Measurements from ENCODE around the gene KCNN1. TPM values are rescaled to one million over a fixed set of nuclear protein-coding genes. Genes with fewer than 3 reads are reported as not detected.
A peak's percentile ranks its signal among the peaks of the same experiment; 100 is the strongest.

The KCNN1 gene
- total and polyA plus RNA-seq, 2 experiments from 2014 or later = 2.2 to 29.8 TPM

DNA sequence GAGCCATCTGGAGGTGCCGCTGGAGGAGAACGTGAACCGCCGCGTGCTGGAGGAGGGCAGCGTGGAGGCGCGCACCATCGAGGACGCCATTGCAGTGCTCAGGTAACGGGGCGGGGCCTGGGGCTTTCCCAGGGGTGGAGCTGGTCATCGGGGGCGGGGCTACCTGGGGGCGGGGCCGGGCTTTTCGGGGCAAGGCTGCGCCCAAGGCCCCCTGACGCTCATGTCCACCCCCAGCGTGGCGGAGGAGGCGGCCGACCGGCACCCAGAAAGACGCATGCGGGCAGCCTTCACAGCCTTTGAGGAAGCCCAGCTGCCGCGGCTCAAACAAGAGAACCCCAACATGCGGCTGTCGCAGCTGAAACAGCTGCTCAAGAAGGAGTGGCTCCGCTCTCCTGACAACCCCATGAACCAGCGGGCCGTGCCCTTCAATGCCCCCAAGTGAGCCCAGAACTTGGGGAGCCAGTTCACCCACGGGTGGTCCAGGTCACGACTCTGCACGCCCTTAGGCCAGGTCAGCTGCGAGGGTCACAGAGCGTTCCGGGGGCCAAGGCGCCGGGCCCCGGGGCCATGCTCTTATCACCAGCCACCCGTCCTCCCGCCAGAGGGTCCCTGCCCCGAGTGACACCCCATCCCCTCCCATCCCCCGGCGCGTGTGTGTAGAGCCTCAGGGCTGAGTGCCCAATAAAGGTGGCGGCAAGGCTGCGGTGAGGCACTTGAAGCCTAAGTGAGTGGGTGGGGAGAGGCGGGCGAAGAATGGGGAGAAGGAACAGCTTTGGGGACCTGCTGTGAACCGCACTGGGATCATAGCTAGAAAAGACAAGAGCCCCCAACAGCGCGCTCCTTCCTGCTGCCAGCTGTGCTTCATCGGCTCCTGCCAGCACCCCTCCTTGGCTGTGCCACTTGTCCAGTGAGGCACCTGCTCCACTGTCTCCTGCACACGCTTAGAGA, 23.4 kb upstream of the KCNN1 start:
- Histone ChIP-seq H3K4me3 (peak overlapping the region; percentile 48), H4K20me1 (replicated peaks; ENCODE audit: insufficient read depth) (0 out of 2 replicates have a peak, but pooled peaks cover 3% of the 10 kb centered on the region), H3K4me2 (peak overlapping the region; percentile 74), H3K79me2 (replicated peaks; ENCODE audit: insufficient read depth) (no peaks in the 10 kb centered on the region), H3K27ac (ENCODE audit: low read depth) (no peak overlapping the region), H3K9me2 (ENCODE audit: insufficient read depth) (no peaks in the 10 kb centered on the region), H3K36me3 (ENCODE audit: insufficient read depth) (no peaks in the 10 kb centered on the region), H3K27me3 (ENCODE audit: insufficient read depth) (no peaks in the 10 kb centered on the region), H3K4me1 (ENCODE audit: insufficient read depth) (0 out of 2 replicates have a peak, but pooled peaks cover 7% of the 10 kb centered on the region), H3F3A (replicated peaks; ENCODE audit: low read depth) (no peaks in the 10 kb centered on the region; the same call in 1 of the 2 replicates), H2AFZ (no peak overlapping the region)
- H3K36me3 Mint-ChIP-seq (ENCODE audit: low read depth) = peaks cover 14% of the 10 kb centered on the region
- no peaks in the 10 kb centered on the region for H3K9me3 Mint-ChIP-seq
- peak overlapping the region; percentile 78 for H3K4me3 Mint-ChIP-seq
- ATAC-seq (peak; percentile 49), DNase-seq (ENCODE audit: low spot score) (peak; percentile 90)
- H3K27me3 Mint-ChIP-seq (ENCODE audit: insufficient read depth, low read depth, poor library complexity) = peaks cover 23% of the 10 kb centered on the region
- TF ChIP-seq ZNF331 (CRISPR knock-in tag; IDR thresholded peaks at IDR 0.05; ENCODE audit: low read depth) (no peak), POLR2AphosphoS5 (IDR thresholded peaks at IDR 0.05; ENCODE audit: low read depth) (peak; percentile 89)
- peaks cover 18% of the 10 kb centered on the region for H3K4me1 Mint-ChIP-seq
- peak overlapping the region; percentile 56; the same call in 1 of the 2 replicates for H3K27ac Mint-ChIP-seq

DNA sequence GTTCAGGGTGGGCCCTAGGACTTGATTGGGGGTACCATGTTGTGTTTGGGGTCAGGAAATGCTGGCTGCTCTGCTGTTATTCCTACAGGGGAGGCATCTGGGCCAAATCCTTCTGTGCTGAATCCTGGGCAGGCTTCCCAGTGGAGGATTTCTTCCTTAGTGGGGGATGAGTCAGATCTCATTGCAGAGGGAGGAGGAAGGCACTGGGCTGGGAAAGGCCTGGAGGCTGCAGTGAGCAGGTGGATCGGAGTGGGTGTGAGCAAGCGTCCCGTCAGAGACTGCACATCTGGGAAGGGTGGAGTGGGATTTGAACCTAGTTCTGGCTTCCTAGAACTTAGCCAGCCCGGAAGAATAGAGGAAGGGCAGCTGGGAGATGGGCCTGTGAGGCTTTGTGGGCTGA, 22.6 kb upstream of the KCNN1 start:
- peaks cover 13% of the 10 kb centered on the region; the same call in 1 of the 2 replicates for H3K4me1 ChIP-seq (ENCODE audit: insufficient read depth)
- ATAC-seq (no peak), DNase-seq (ENCODE audit: low spot score) (no peak)
- Mint-ChIP-seq H3K27ac (no peak overlapping the region), H3K36me3 (ENCODE audit: low read depth) (peaks cover 9% of the 10 kb centered on the region), H3K4me1 (peaks cover 20% of the 10 kb centered on the region), H3K27me3 (ENCODE audit: insufficient read depth, low read depth, poor library complexity) (peaks cover 31% of the 10 kb centered on the region), H3K9me3 (no peaks in the 10 kb centered on the region), H3K4me3 (peak overlapping the region; percentile 26; the same call in 1 of the 3 replicates)
- H3K79me2 ChIP-seq (replicated peaks; ENCODE audit: insufficient read depth) = no peaks in the 10 kb centered on the region
- no peak overlapping the region for H3K4me2 ChIP-seq
- H3K36me3 ChIP-seq (ENCODE audit: insufficient read depth) = no peaks in the 10 kb centered on the region
- H3K9me2 ChIP-seq (ENCODE audit: insufficient read depth) = no peaks in the 10 kb centered on the region
- H3K27ac ChIP-seq (ENCODE audit: low read depth) = no peak overlapping the region
- no peak overlapping the region for H2AFZ ChIP-seq
- H3K4me3 ChIP-seq = no peak overlapping the region
- TF ChIP-seq CREB1 (CRISPR knock-in tag; IDR thresholded peaks at IDR 0.05; ENCODE audit: low read depth) (no peak), STAT1 (IDR thresholded peaks at IDR 0.05; ENCODE audit: unreplicated experiment) (no peak), POLR2AphosphoS5 (IDR thresholded peaks at IDR 0.05; ENCODE audit: low read depth) (no peak), NANOG (IDR thresholded peaks at IDR 0.05; ENCODE audit: borderline replicate concordance) (no peak), EZH2 (IDR thresholded peaks at IDR 0.05; ENCODE audit: low read depth, unreplicated experiment) (no peak), JUNB (IDR thresholded peaks at IDR 0.05; ENCODE audit: unreplicated experiment) (no peak)
- TF ChIP-seq, protein P1, sequence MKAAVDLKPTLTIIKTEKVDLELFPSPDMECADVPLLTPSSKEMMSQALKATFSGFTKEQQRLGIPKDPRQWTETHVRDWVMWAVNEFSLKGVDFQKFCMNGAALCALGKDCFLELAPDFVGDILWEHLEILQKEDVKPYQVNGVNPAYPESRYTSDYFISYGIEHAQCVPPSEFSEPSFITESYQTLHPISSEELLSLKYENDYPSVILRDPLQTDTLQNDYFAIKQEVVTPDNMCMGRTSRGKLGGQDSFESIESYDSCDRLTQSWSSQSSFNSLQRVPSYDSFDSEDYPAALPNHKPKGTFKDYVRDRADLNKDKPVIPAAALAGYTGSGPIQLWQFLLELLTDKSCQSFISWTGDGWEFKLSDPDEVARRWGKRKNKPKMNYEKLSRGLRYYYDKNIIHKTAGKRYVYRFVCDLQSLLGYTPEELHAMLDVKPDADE (IDR thresholded peaks at IDR 0.05) = no peak
- TF ChIP-seq, protein P2, sequence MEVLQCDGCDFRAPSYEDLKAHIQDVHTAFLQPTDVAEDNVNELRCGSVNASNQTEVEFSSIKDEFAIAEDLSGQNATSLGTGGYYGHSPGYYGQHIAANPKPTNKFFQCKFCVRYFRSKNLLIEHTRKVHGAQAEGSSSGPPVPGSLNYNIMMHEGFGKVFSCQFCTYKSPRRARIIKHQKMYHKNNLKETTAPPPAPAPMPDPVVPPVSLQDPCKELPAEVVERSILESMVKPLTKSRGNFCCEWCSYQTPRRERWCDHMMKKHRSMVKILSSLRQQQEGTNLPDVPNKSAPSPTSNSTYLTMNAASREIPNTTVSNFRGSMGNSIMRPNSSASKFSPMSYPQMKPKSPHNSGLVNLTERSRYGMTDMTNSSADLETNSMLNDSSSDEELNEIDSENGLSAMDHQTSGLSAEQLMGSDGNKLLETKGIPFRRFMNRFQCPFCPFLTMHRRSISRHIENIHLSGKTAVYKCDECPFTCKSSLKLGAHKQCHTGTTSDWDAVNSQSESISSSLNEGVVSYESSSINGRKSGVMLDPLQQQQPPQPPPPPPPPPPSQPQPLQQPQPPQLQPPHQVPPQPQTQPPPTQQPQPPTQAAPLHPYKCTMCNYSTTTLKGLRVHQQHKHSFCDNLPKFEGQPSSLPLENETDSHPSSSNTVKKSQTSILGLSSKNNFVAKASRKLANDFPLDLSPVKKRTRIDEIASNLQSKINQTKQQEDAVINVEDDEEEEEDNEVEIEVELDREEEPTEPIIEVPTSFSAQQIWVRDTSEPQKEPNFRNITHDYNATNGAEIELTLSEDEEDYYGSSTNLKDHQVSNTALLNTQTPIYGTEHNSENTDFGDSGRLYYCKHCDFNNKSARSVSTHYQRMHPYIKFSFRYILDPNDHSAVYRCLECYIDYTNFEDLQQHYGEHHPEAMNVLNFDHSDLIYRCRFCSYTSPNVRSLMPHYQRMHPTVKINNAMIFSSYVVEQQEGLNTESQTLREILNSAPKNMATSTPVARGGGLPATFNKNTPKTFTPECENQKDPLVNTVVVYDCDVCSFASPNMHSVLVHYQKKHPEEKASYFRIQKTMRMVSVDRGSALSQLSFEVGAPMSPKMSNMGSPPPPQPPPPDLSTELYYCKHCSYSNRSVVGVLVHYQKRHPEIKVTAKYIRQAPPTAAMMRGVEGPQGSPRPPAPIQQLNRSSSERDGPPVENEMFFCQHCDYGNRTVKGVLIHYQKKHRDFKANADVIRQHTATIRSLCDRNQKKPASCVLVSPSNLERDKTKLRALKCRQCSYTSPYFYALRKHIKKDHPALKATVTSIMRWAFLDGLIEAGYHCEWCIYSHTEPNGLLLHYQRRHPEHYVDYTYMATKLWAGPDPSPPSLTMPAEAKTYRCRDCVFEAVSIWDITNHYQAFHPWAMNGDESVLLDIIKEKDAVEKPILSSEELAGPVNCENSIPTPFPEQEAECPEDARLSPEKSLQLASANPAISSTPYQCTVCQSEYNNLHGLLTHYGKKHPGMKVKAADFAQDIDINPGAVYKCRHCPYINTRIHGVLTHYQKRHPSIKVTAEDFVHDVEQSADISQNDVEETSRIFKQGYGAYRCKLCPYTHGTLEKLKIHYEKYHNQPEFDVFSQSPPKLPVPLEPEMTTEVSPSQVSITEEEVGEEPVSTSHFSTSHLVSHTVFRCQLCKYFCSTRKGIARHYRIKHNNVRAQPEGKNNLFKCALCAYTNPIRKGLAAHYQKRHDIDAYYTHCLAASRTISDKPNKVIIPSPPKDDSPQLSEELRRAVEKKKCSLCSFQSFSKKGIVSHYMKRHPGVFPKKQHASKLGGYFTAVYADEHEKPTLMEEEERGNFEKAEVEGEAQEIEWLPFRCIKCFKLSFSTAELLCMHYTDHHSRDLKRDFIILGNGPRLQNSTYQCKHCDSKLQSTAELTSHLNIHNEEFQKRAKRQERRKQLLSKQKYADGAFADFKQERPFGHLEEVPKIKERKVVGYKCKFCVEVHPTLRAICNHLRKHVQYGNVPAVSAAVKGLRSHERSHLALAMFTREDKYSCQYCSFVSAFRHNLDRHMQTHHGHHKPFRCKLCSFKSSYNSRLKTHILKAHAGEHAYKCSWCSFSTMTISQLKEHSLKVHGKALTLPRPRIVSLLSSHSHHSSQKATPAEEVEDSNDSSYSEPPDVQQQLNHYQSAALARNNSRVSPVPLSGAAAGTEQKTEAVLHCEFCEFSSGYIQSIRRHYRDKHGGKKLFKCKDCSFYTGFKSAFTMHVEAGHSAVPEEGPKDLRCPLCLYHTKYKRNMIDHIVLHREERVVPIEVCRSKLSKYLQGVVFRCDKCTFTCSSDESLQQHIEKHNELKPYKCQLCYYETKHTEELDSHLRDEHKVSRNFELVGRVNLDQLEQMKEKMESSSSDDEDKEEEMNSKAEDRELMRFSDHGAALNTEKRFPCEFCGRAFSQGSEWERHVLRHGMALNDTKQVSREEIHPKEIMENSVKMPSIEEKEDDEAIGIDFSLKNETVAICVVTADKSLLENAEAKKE (CRISPR knock-in tag; IDR thresholded peaks at IDR 0.05) = no peak
- TF ChIP-seq, protein P3, sequence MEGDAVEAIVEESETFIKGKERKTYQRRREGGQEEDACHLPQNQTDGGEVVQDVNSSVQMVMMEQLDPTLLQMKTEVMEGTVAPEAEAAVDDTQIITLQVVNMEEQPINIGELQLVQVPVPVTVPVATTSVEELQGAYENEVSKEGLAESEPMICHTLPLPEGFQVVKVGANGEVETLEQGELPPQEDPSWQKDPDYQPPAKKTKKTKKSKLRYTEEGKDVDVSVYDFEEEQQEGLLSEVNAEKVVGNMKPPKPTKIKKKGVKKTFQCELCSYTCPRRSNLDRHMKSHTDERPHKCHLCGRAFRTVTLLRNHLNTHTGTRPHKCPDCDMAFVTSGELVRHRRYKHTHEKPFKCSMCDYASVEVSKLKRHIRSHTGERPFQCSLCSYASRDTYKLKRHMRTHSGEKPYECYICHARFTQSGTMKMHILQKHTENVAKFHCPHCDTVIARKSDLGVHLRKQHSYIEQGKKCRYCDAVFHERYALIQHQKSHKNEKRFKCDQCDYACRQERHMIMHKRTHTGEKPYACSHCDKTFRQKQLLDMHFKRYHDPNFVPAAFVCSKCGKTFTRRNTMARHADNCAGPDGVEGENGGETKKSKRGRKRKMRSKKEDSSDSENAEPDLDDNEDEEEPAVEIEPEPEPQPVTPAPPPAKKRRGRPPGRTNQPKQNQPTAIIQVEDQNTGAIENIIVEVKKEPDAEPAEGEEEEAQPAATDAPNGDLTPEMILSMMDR (conservative IDR thresholded peaks at IDR 0.05; ENCODE audit: low read depth in 2 of 2) = no peak
- H4K20me1 ChIP-seq (replicated peaks; ENCODE audit: insufficient read depth) = 0 out of 2 replicates have a peak, but pooled peaks cover 3% of the 10 kb centered on the region
- H3F3A ChIP-seq (replicated peaks; ENCODE audit: low read depth) = peaks cover 5% of the 10 kb centered on the region
- H3K27me3 ChIP-seq (ENCODE audit: insufficient read depth) = peaks cover 7% of the 10 kb centered on the region
